ENCODE results near the gene TCF7L2.

Gene TCF7L2

GRCh38 chr10:112963835-112964234 is 13.8 kb downstream of the TCF7L2 start:
- H3K9me3 Mint-ChIP-seq: no peaks in the 10 kb centered on the region
- peaks cover 6% of the 10 kb centered on the region for H3K36me3 Mint-ChIP-seq (ENCODE audit: insufficient read depth)
- ATAC-seq (replicated peaks): no peak
- DNase-seq: no peak
- peaks cover 7 to 18% of the 10 kb centered on the region in 2 donors for H3K4me1 Mint-ChIP-seq (ENCODE audit: low read depth in 2 of 2)
- H3K4me3 Mint-ChIP-seq: no peak overlapping the region
- no peaks in the 10 kb centered on the region for H3K27me3 Mint-ChIP-seq
- H3K27ac Mint-ChIP-seq: no peak overlapping the region

GRCh38 chr10:112964482-112964881 is 14.4 kb downstream of the TCF7L2 start:
- H3K27me3 Mint-ChIP-seq: no peaks in the 10 kb centered on the region
- ATAC-seq (replicated peaks) (no peak), DNase-seq (no peak)
- no peak overlapping the region for H3K4me3 Mint-ChIP-seq
- peaks cover 7 to 18% of the 10 kb centered on the region in 2 donors for H3K4me1 Mint-ChIP-seq (ENCODE audit: low read depth in 2 of 2)
- no peak overlapping the region for H3K27ac Mint-ChIP-seq
- H3K9me3 Mint-ChIP-seq: no peaks in the 10 kb centered on the region
- peaks cover 6% of the 10 kb centered on the region for H3K36me3 Mint-ChIP-seq (ENCODE audit: insufficient read depth)

DNA sequence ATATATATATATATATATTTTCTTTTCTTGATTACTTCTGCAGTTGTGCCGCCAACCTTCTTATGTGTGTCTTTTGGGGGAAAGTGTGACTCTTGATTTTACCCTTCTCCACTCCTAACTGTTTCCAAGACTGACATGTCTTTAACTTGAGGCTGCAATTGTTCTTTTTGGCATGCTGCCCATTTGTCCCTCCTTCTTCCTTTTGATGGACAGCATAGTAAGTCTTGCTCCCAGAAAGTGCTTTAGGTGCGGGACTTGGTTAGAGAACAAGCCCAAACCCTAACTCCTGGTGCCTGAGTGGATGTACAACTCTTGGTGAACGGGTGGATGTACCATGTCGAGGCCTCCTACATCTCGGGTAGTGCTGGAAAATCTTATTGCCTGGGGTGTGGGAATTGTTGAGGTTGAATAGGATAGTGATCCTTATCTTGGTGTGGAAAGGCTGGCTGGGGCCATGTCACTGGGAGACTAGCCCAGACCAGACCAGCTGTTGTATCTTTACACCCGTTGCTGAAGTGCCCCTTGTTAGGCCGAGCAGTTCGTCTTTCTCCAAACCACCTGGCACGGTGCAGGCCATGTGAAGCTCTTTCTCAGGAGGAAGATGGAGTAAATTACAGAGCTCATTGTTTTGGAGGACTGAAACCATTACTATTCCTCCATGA is 16.3 kb downstream of the TCF7L2 start:
- Mint-ChIP-seq H3K27ac (no peak overlapping the region), H3K9me3 (no peaks in the 10 kb centered on the region), H3K27me3 (no peaks in the 10 kb centered on the region), H3K4me3 (no peak overlapping the region), H3K36me3 (ENCODE audit: insufficient read depth) (peaks cover 6% of the 10 kb centered on the region), H3K4me1 (ENCODE audit: low read depth in 2 of 2) (peaks cover 5 to 16% of the 10 kb centered on the region in 2 donors)
- ATAC-seq (replicated peaks): no peak
- no peak for DNase-seq

- Mint-ChIP-seq H3K27me3 (no peaks in the 10 kb centered on the region), H3K27ac (no peak overlapping the region), H3K36me3 (ENCODE audit: insufficient read depth) (no peaks in the 10 kb centered on the region), H3K9me3 (no peaks in the 10 kb centered on the region), H3K4me1 (ENCODE audit: low read depth in 2 of 2) (peaks cover 0 to 9% of the 10 kb centered on the region in 2 donors), H3K4me3 (no peak overlapping the region)
- ATAC-seq (replicated peaks) (no peak), DNase-seq (no peak)
These were observed 17.2 kb downstream of the TCF7L2 start for GRCh38 chr10:112967200-112967599.

- Mint-ChIP-seq H3K4me3 (no peak overlapping the region), H3K4me1 (ENCODE audit: low read depth in 2 of 2) (peaks cover 0 to 8% of the 10 kb centered on the region in 2 donors), H3K27me3 (no peaks in the 10 kb centered on the region), H3K9me3 (no peaks in the 10 kb centered on the region), H3K36me3 (ENCODE audit: insufficient read depth) (peaks cover 3% of the 10 kb centered on the region), H3K27ac (no peak overlapping the region)
- DNase-seq: no peak
- no peak for ATAC-seq (replicated peaks)
These were observed 19.1 kb downstream of the TCF7L2 start for GRCh38 chr10:112969131-112969530.

- no peak overlapping the region for H3K4me3 Mint-ChIP-seq
- H3K4me1 Mint-ChIP-seq (ENCODE audit: low read depth in 2 of 2): peaks cover 0 to 4% of the 10 kb centered on the region in 2 donors
- ATAC-seq (replicated peaks): no peak
- H3K36me3 Mint-ChIP-seq (ENCODE audit: insufficient read depth): peaks cover 3% of the 10 kb centered on the region
- no peaks in the 10 kb centered on the region for H3K27me3 Mint-ChIP-seq
- DNase-seq: no peak
- no peak overlapping the region for H3K27ac Mint-ChIP-seq
- no peaks in the 10 kb centered on the region for H3K9me3 Mint-ChIP-seq
These were observed 19.5 kb downstream of the TCF7L2 start for GRCh38 chr10:112969542-112969941.

DNA sequence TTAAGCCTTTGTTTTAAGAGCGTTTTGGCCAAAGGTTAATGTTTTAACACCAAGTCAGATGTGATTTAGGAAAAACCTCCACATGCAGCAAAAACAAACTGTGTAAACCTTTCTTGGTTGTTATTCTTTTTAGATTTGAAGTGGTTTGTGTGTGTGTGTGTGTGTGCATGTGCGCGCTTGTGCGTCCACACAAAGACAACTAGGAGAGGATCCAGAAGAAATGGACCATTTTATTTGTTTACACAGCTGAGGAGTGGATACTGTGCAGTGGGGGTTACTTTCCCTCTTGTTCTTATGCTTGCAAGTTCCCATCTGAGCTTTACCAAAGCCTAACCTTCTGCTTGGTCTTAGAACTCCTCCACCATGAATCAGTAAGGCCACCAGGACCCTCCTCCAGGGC is 20.0 kb downstream of the TCF7L2 start:
- ATAC-seq (replicated peaks) (no peak), DNase-seq (no peak)
- Mint-ChIP-seq H3K36me3 (ENCODE audit: insufficient read depth) (peaks cover 3% of the 10 kb centered on the region), H3K27me3 (no peaks in the 10 kb centered on the region), H3K9me3 (no peaks in the 10 kb centered on the region), H3K4me1 (ENCODE audit: low read depth in 2 of 2) (no peaks in the 10 kb centered on the region), H3K4me3 (no peak overlapping the region), H3K27ac (no peak overlapping the region)

DNA sequence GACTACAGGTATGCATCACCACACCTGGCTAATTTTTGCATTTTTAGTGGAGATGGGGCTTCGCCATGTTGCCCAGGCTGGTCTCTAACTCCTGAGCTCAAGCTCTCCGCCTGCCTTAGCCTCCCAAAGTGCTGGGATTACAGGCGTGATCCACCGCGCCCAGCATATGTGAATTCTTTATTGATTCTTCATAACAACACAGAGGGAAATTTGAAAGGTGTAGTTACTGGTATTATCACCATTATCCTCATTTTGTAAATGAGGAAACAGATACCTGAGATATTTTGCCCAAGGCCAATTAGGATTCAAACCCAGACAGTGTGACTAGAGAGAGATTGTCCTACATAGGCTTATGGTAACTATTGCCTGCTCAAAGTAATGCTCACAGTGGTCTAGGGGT is 22.6 kb downstream of the TCF7L2 start:
- Mint-ChIP-seq H3K9me3 (no peaks in the 10 kb centered on the region), H3K4me1 (ENCODE audit: low read depth in 2 of 2) (no peaks in the 10 kb centered on the region), H3K27ac (no peak overlapping the region), H3K4me3 (no peak overlapping the region), H3K36me3 (ENCODE audit: insufficient read depth) (peaks cover 3% of the 10 kb centered on the region), H3K27me3 (peaks cover 6 to 8% of the 10 kb centered on the region in 2 donors)
- ATAC-seq (replicated peaks) (no peak), DNase-seq (no peak)

- H3K4me3 Mint-ChIP-seq: no peak overlapping the region
- H3K36me3 Mint-ChIP-seq (ENCODE audit: insufficient read depth): peaks cover 3% of the 10 kb centered on the region
- H3K27me3 Mint-ChIP-seq: peaks cover 10 to 12% of the 10 kb centered on the region in 2 donors
These were observed 23.0 kb downstream of the TCF7L2 start for GRCh38 chr10:112973046-112973445.

DNA sequence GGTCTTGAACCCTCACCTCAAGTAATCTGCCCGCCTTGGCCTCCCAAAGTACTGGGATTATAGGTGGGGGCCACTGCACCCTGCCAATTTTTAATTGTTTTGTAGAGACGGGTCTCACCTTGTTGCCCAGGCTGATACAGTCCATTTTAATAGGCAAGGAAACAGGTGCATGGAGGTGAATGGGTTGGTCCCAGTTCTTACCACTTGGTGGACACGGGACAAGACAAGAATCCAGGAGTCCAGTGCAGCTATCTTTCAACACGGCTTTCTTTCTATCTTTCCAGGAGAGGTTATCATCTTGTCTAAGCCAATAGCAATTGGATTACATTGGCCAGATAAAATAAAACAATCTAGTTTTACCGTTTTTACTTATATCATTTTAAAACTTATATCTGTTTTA is 23.8 kb downstream of the TCF7L2 start:
- peaks cover 3% of the 10 kb centered on the region for H3K36me3 Mint-ChIP-seq (ENCODE audit: insufficient read depth)
- H3K27me3 Mint-ChIP-seq: peaks cover 12 to 13% of the 10 kb centered on the region in 2 donors
- no peak overlapping the region for H3K4me3 Mint-ChIP-seq
- no peaks in the 10 kb centered on the region for H3K9me3 Mint-ChIP-seq
- no peak for DNase-seq
- H3K4me1 Mint-ChIP-seq (ENCODE audit: low read depth in 2 of 2): no peaks in the 10 kb centered on the region
- no peak overlapping the region for H3K27ac Mint-ChIP-seq
- ATAC-seq (replicated peaks): no peak

More at GRCh38 chr10:112973046-112973445, 23.0 kb downstream of the TCF7L2 start:
- Mint-ChIP-seq H3K9me3 (no peaks in the 10 kb centered on the region), H3K27ac (no peak overlapping the region), H3K4me1 (ENCODE audit: low read depth in 2 of 2) (no peaks in the 10 kb centered on the region)
- ATAC-seq (replicated peaks): no peak
- no peak for DNase-seq

DNA sequence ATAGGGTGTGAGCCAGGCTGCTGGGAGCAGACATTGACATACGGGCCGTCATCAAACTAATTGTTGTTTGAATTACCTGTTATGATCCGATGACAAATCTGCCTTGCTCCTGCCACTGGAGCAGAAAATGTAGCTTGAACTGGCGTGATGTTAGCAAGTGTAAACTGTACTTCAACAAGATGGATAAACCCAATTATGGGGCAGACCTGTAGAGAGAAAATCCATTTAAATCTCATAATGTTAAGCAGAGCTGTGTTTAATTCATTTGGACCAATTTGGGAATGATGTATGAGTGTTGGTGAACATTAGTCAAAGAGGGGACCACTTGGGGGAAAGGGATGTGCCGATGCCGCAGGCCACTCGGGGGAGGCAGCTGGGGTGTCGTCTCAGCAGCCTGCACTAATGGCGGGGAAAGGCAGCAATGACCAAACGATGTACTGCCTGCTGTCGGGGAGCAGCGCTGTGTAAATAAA is 27.4 kb downstream of the TCF7L2 start:
- Mint-ChIP-seq H3K4me3 (no peak overlapping the region), H3K4me1 (ENCODE audit: low read depth in 2 of 2) (peaks cover 11 to 15% of the 10 kb centered on the region in 2 donors), H3K27me3 (peaks cover 13 to 19% of the 10 kb centered on the region in 2 donors), H3K9me3 (no peaks in the 10 kb centered on the region), H3K36me3 (ENCODE audit: insufficient read depth) (peaks cover 9% of the 10 kb centered on the region), H3K27ac (no peak overlapping the region)
- ATAC-seq (replicated peaks): no peak
- DNase-seq: no peak

- Mint-ChIP-seq H3K9me3 (no peaks in the 10 kb centered on the region), H3K27me3 (peaks cover 13 to 22% of the 10 kb centered on the region in 2 donors), H3K4me3 (no peak overlapping the region), H3K36me3 (ENCODE audit: insufficient read depth) (peaks cover 9% of the 10 kb centered on the region), H3K4me1 (ENCODE audit: low read depth in 2 of 2) (peaks cover 11 to 15% of the 10 kb centered on the region in 2 donors), H3K27ac (no peak overlapping the region)
- ATAC-seq (replicated peaks) (no peak), DNase-seq (no peak)
These were observed 29.9 kb downstream of the TCF7L2 start for GRCh38 chr10:112979927-112980326.

DNA sequence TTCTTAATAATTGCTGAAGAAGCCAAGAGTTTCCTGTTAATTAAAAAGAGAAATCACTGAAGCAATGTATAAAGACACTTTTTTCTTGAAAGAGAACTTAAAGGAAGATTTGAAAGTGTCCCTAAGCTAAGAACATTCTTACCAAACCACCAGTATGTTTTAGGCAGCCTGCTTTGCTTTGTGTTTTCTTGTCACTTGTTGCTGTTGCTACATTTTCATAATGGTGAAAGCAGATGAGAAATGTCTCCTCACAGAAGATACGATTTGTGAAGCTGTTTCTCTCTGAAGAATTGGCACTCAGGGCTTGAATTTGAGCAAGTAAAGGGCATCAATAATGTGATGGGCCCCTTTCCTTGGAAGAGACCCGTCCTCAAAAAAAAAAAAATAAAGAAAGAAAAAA is 30.9 kb downstream of the TCF7L2 start:
- no peak for ATAC-seq (replicated peaks)
- Mint-ChIP-seq H3K4me3 (peak overlapping the region; percentile 34 to 73), H3K27ac (no peak overlapping the region), H3K36me3 (ENCODE audit: insufficient read depth) (peaks cover 9% of the 10 kb centered on the region), H3K27me3 (peaks cover 21 to 32% of the 10 kb centered on the region in 2 donors), H3K4me1 (ENCODE audit: low read depth in 2 of 2) (peaks cover 17 to 22% of the 10 kb centered on the region in 2 donors), H3K9me3 (no peaks in the 10 kb centered on the region)
- DNase-seq: no peak

DNA sequence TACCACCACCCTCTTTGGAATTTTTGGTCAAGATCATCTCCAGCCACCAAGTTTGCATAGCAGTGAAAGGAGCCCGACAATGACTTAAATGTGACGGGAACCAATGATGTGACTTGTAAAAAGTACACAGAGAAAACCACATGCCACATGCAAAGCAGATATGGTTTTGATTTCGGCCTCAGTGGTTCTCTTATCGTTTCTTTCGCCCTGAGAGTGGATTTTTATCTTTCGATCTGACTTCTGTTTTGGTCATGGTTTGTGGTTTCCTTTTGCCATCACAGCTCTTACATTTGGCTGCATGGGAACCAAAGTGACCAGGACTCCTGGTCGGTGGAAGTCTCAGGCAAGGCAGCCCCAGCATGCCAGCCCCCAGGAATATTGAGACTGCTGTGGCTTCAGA is 31.5 kb downstream of the TCF7L2 start:
- Mint-ChIP-seq H3K27me3 (peaks cover 23 to 38% of the 10 kb centered on the region in 2 donors), H3K36me3 (ENCODE audit: insufficient read depth) (peaks cover 9% of the 10 kb centered on the region), H3K27ac (peak overlapping the region in 1 of 2 donors; percentile 32), H3K4me3 (peak overlapping the region; percentile 34 to 73), H3K4me1 (ENCODE audit: low read depth in 2 of 2) (peaks cover 23 to 28% of the 10 kb centered on the region in 2 donors), H3K9me3 (no peaks in the 10 kb centered on the region)
- DNase-seq (peak in 1 of 3 experiments; percentile 5), ATAC-seq (replicated peaks) (peak; percentile 70)

Data from effector memory CD8-positive, alpha-beta T cell (primary cell).